ENCODE results near the gene PRR20C.

DNA sequence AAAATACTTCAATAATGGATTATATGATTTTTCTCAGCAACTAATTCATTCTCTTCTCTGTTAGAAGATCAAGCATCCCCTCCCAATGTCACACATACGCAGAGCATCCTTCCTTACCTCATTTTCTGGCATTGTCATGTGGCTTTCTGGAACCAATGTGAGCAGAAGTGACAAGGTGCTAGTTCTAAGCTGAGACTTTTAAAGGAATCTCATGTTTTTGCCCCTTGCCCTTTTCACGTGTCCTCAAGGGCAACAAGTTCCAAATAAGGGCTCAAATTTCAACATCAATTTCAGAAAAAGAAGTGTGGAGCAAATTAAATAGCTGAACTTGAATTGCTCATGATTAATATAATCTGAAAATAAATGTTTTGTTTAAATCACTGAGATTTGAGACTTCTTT is 17.8 kb upstream of the PRR20C start:
- TF ChIP-seq, protein P1, sequence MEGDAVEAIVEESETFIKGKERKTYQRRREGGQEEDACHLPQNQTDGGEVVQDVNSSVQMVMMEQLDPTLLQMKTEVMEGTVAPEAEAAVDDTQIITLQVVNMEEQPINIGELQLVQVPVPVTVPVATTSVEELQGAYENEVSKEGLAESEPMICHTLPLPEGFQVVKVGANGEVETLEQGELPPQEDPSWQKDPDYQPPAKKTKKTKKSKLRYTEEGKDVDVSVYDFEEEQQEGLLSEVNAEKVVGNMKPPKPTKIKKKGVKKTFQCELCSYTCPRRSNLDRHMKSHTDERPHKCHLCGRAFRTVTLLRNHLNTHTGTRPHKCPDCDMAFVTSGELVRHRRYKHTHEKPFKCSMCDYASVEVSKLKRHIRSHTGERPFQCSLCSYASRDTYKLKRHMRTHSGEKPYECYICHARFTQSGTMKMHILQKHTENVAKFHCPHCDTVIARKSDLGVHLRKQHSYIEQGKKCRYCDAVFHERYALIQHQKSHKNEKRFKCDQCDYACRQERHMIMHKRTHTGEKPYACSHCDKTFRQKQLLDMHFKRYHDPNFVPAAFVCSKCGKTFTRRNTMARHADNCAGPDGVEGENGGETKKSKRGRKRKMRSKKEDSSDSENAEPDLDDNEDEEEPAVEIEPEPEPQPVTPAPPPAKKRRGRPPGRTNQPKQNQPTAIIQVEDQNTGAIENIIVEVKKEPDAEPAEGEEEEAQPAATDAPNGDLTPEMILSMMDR (IDR thresholded peaks at IDR 0.05): no peak
- no peak for TF ChIP-seq POLR2A (IDR thresholded peaks at IDR 0.05)
